Gastrocnemius medialis (tissue), 4 donors: ENCODE data around the gene DDX4. TPM values are rescaled to one million over a fixed set of nuclear protein-coding genes. Genes with fewer than 3 reads are reported as not detected.
"Not testable (repeated sequence)": the region's sequence is repeated elsewhere in the genome, so short reads cannot be mapped to it uniquely, and the experiment has no call there.

Experiments used
- ATAC-seq, 2 donors: fragments of 150-250 bp; one replicate each; pipeline ENCODE4 v1.9.1; 2016
- DNase-seq, 2 donors: peaks; one replicate each; pipeline ENCODE4 v3.0.0-alpha.2; 2019
- H3K27ac ChIP-seq, 4 donors: fragments of 200-600 bp; sonication (generic); 1 replicate in 1 of 4; 2 replicates in 3 of 4; pipeline ENCODE4 v1.5.1; 2016 to 2018; ENCODE audit warnings: mild to moderate bottlenecking in 2 of 4, moderate library complexity in 1 of 4
- H3K27me3 ChIP-seq, 3 donors: fragments of 200-600 bp; sonication (generic) in 2 of 3; 1 replicate in 1 of 3; 2 replicates in 2 of 3; pipeline versions ENCODE4 v1.5.1 to v1.6.0; 2016 to 2019; ENCODE audit warnings: mild to moderate bottlenecking in 1 of 3, moderate library complexity in 1 of 3
- H3K36me3 ChIP-seq, 2 donors: fragments of 200-600 bp; sonication (generic) in 1 of 2; one replicate each; pipeline ENCODE4 v1.5.1; 2017 to 2018
- H3K4me1 ChIP-seq, 2 donors: fragments of 200-600 bp; sonication (generic) in 1 of 2; one replicate each; pipeline ENCODE4 v1.5.1; 2016 to 2017; ENCODE audit warnings: mild to moderate bottlenecking in 2 of 2
- H3K4me3 ChIP-seq, 4 donors: fragments of 200-600 bp; sonication (generic) in 3 of 4; 1 replicate in 1 of 4; 2 replicates in 3 of 4; pipeline ENCODE4 v1.5.1; 2016 to 2019; ENCODE audit warnings: mild to moderate bottlenecking in 2 of 4
- H3K9me3 ChIP-seq, 3 donors: fragments of 200-600 bp; sonication (generic) in 2 of 3; 1 replicate in 1 of 3; 2 replicates in 2 of 3; pipeline ENCODE4 v1.5.1; 2016 to 2019
- CTCF ChIP-seq, 5 experiments: fragments of 450-650 bp in 3 of 5; fragments of 200-600 bp in 2 of 5; sonication (generic) in 2 of 5; IDR thresholded peaks in 4 of 5; conservative IDR thresholded peaks in 1 of 5; 1 replicate in 4 of 5; 2 replicates in 1 of 5; pipeline ENCODE4 v1.5.1; 2016 to 2019; ENCODE audit warnings: antibody characterized with exemption in 5 of 5, mild to moderate bottlenecking in 3 of 5, moderate library complexity in 3 of 5
- POLR2A ChIP-seq, 2 donors: fragments of 450-650 bp; IDR thresholded peaks; one replicate each; pipeline ENCODE4 v1.6.1; 2017; ENCODE audit warnings: antibody characterized with exemption in 2 of 2, mild to moderate bottlenecking in 2 of 2, moderate library complexity in 2 of 2
- in situ Hi-C, 4 donors: fragments of 200-750 bp; cut with MboI; loops; one replicate each; pipeline versions ENCODE4 v1.15.0 to v1.8.0; 2017; ENCODE audit warnings: low sequenced_read_pairs in 4 of 4
- intact Hi-C: fragments of 100-400 bp; cut with DNase I; formaldehyde crosslinking; loops from one replicate; pipeline ENCODE4 v1.15.1; 2023; ENCODE audit warnings: low total_unique reads
- total RNA-seq, 4 donors: library from RNA; depleted of rRNA; stranded (reverse); fragments of >200 nt; gene quantifications; one replicate each; pipeline versions ENCODE4 v1.1.0 to v1.2.3, GENCODE V29; 2016

The DDX4 gene
- total RNA-seq, 4 donors from 2014 or later, result not detected

GRCh38 chr5:55749387-55749786, 11.5 kb downstream of the DDX4 start:
- no peaks in the 10 kb centered on the region for H3K36me3 ChIP-seq
- H3K27me3 ChIP-seq, result no peaks in the 10 kb centered on the region
- H3K9me3 ChIP-seq, result no peaks in the 10 kb centered on the region
- intact Hi-C loops (no loop called here), in situ Hi-C loops (no loop called here)
- no peaks in the 10 kb centered on the region for H3K4me1 ChIP-seq
- ATAC-seq, result no peak
- TF ChIP-seq CTCF (IDR thresholded peaks at IDR 0.05 in 4 of 5, conservative IDR thresholded peaks at IDR 0.05 in 1 of 5), result no peak
- TF ChIP-seq POLR2A (IDR thresholded peaks at IDR 0.05), result no peak
- DNase-seq, result no peak
- no peak overlapping the region for H3K27ac ChIP-seq
- H3K4me3 ChIP-seq, result no peak overlapping the region

GRCh38 chr5:55750063-55750462, 12.2 kb downstream of the DDX4 start:
- intact Hi-C loops (no loop called here), in situ Hi-C loops (no loop called here)
- no peak for ATAC-seq
- DNase-seq, result no peak
- H3K27me3 ChIP-seq, result no peaks in the 10 kb centered on the region
- H3K36me3 ChIP-seq, result no peaks in the 10 kb centered on the region
- no peaks in the 10 kb centered on the region for H3K4me1 ChIP-seq
- no peak overlapping the region for H3K27ac ChIP-seq
- no peak overlapping the region for H3K4me3 ChIP-seq
- no peaks in the 10 kb centered on the region for H3K9me3 ChIP-seq
- TF ChIP-seq CTCF (IDR thresholded peaks at IDR 0.05 in 4 of 5, conservative IDR thresholded peaks at IDR 0.05 in 1 of 5), result no peak
- TF ChIP-seq POLR2A (IDR thresholded peaks at IDR 0.05), result no peak

GRCh38 chr5:55750499-55750898, 12.6 kb downstream of the DDX4 start:
- no peak for ATAC-seq
- no peak overlapping the region for H3K4me3 ChIP-seq
- no peaks in the 10 kb centered on the region for H3K9me3 ChIP-seq
- no peak for DNase-seq
- H3K4me1 ChIP-seq, result no peaks in the 10 kb centered on the region
- intact Hi-C loops, result no loop called here
- in situ Hi-C loops, result no loop called here
- no peaks in the 10 kb centered on the region for H3K36me3 ChIP-seq
- no peak overlapping the region for H3K27ac ChIP-seq
- H3K27me3 ChIP-seq, result no peaks in the 10 kb centered on the region
- TF ChIP-seq POLR2A (IDR thresholded peaks at IDR 0.05) (no peak), CTCF (IDR thresholded peaks at IDR 0.05 in 4 of 5, conservative IDR thresholded peaks at IDR 0.05 in 1 of 5) (no peak)

- Histone ChIP-seq H3K27ac (no peak overlapping the region), H3K9me3 (no peaks in the 10 kb centered on the region), H3K27me3 (no peaks in the 10 kb centered on the region), H3K36me3 (no peaks in the 10 kb centered on the region), H3K4me3 (no peak overlapping the region), H3K4me1 (no peaks in the 10 kb centered on the region)
- in situ Hi-C loops (no loop called here), intact Hi-C loops (no loop called here)
- ATAC-seq (no peak), DNase-seq (no peak)
- TF ChIP-seq CTCF (IDR thresholded peaks at IDR 0.05 in 4 of 5, conservative IDR thresholded peaks at IDR 0.05 in 1 of 5) (no peak), POLR2A (IDR thresholded peaks at IDR 0.05) (no peak)
Observed at GRCh38 chr5:55758231-55758630, 20.4 kb downstream of the DDX4 start.

GRCh38 chr5:55758714-55759113, 20.9 kb downstream of the DDX4 start:
- Histone ChIP-seq H3K4me3 (no peak overlapping the region), H3K27me3 (no peaks in the 10 kb centered on the region), H3K27ac (no peak overlapping the region), H3K9me3 (no peaks in the 10 kb centered on the region), H3K36me3 (no peaks in the 10 kb centered on the region), H3K4me1 (no peaks in the 10 kb centered on the region)
- TF ChIP-seq POLR2A (IDR thresholded peaks at IDR 0.05), result no peak
- no peak for TF ChIP-seq CTCF (IDR thresholded peaks at IDR 0.05 in 4 of 5, conservative IDR thresholded peaks at IDR 0.05 in 1 of 5)
- in situ Hi-C loops, result no loop called here
- DNase-seq (no peak), ATAC-seq (no peak)
- intact Hi-C loops, result no loop called here

- H3K4me3 ChIP-seq, H3K36me3 ChIP-seq, intact Hi-C loops, in situ Hi-C loops, DNase-seq, H3K9me3 ChIP-seq, H3K4me1 ChIP-seq, H3K27me3 ChIP-seq, H3K27ac ChIP-seq, ATAC-seq: not testable (repeated sequence)
Observed at GRCh38 chr5:55761721-55762120, 23.9 kb downstream of the DDX4 start.
